Endothelial cell (in vitro differentiated cells): ENCODE data around the gene FADS3. TPM values are rescaled to one million over a fixed set of nuclear protein-coding genes. Genes with fewer than 3 reads are reported as not detected.

ENCODE experiments used
- DNase-seq: peaks from one replicate; pipeline ENCODE4 v3.0.0; 2021; ENCODE audit warnings: low spot score
- H3K27ac Mint-ChIP-seq: one replicate; pipeline ENCODE4 v1.8.0; 2021; ENCODE audit warnings: mixed read lengths, inconsistent platforms; ENCODE audit not compliant: unreplicated experiment
- H3K27me3 Mint-ChIP-seq: one replicate; pipeline ENCODE4 v1.8.0; 2021; ENCODE audit warnings: mild to moderate bottlenecking, moderate library complexity, mixed read lengths, inconsistent platforms; ENCODE audit not compliant: unreplicated experiment
- H3K36me3 Mint-ChIP-seq: one replicate; pipeline ENCODE4 v1.8.0; 2021; ENCODE audit warnings: mild to moderate bottlenecking, low read depth, mixed read lengths, inconsistent platforms; ENCODE audit not compliant: unreplicated experiment
- H3K4me1 Mint-ChIP-seq: one replicate; pipeline ENCODE4 v1.8.0; 2021; ENCODE audit warnings: mild to moderate bottlenecking, mixed read lengths, inconsistent platforms; ENCODE audit not compliant: unreplicated experiment
- H3K4me3 Mint-ChIP-seq: one replicate; pipeline ENCODE4 v1.8.0; 2021; ENCODE audit warnings: mild to moderate bottlenecking, mixed read lengths, inconsistent platforms; ENCODE audit not compliant: unreplicated experiment
- H3K9me3 Mint-ChIP-seq: one replicate; pipeline ENCODE4 v1.8.0; 2021; ENCODE audit warnings: mixed read lengths, inconsistent platforms; ENCODE audit not compliant: unreplicated experiment
- CTCF ChIP-seq: fragments of 200-600 bp; sonication (generic); IDR thresholded peaks from one replicate; pipeline ENCODE4 v1.5.0; 2021; ENCODE audit warnings: antibody characterized with exemption; ENCODE audit not compliant: unreplicated experiment
- total RNA-seq: library from RNA; stranded (reverse); fragmentation: NEBNext Ultra II Directional; extraction: Animal tissue kit (Norgen Biotek cat#: 25700); gene quantifications from one replicate; pipeline ENCODE4 v1.2.1, GENCODE V29; 2021; ENCODE audit not compliant: unreplicated experiment

Gene FADS3
- total RNA-seq, 1 donor from 2014 or later: 42.0 TPM

GRCh38 chr11:61898247-61898582 lies 6.9 kb upstream of the FADS3 start:
- TF ChIP-seq CTCF: no peak
- H3K27ac Mint-ChIP-seq: no peak overlapping the region
- peaks cover 4% of the 10 kb centered on the region for H3K4me1 Mint-ChIP-seq
- H3K4me3 Mint-ChIP-seq: no peak overlapping the region
- peaks cover 3% of the 10 kb centered on the region for H3K36me3 Mint-ChIP-seq
- H3K9me3 Mint-ChIP-seq: no peaks in the 10 kb centered on the region
- no peak for DNase-seq
- H3K27me3 Mint-ChIP-seq: no peaks in the 10 kb centered on the region

GRCh38 chr11:61897387-61898246 lies 6.3 kb upstream of the FADS3 start:
- no peak overlapping the region for H3K4me3 Mint-ChIP-seq
- H3K9me3 Mint-ChIP-seq: no peaks in the 10 kb centered on the region
- TF ChIP-seq CTCF: peak; percentile 80
- H3K27me3 Mint-ChIP-seq: no peaks in the 10 kb centered on the region
- H3K27ac Mint-ChIP-seq: no peak overlapping the region
- no peaks in the 10 kb centered on the region for H3K4me1 Mint-ChIP-seq
- DNase-seq: peak; percentile 93
- H3K36me3 Mint-ChIP-seq: no peaks in the 10 kb centered on the region

GRCh38 chr11:61896665-61897386 lies 5.5 kb upstream of the FADS3 start:
- Mint-ChIP-seq H3K27ac (no peak overlapping the region), H3K4me1 (no peaks in the 10 kb centered on the region), H3K36me3 (no peaks in the 10 kb centered on the region), H3K27me3 (peaks cover 2% of the 10 kb centered on the region), H3K9me3 (no peaks in the 10 kb centered on the region), H3K4me3 (no peak overlapping the region)
- no peak for DNase-seq
- no peak for TF ChIP-seq CTCF

- Mint-ChIP-seq H3K4me1 (no peaks in the 10 kb centered on the region), H3K27ac (no peak overlapping the region), H3K4me3 (no peak overlapping the region), H3K27me3 (peaks cover 2% of the 10 kb centered on the region), H3K36me3 (no peaks in the 10 kb centered on the region), H3K9me3 (no peaks in the 10 kb centered on the region)
- TF ChIP-seq CTCF: no peak
- no peak for DNase-seq
These were observed 4.3 kb upstream of the FADS3 start for GRCh38 chr11:61895718-61896059.
